Measurements from ENCODE around the gene FOXC2.

Gene FOXC2

GRCh38 chr16:86528061-86528929 lies 38.3 kb upstream of the FOXC2 start:
- no peaks in the 10 kb centered on the region for H3K9me3 Mint-ChIP-seq
- H3K27me3 Mint-ChIP-seq, result peaks cover 0 to under 1% of the 10 kb centered on the region in 2 donors
- no peak overlapping the region for H3K27ac Mint-ChIP-seq
- DNase-seq, result no peak
- no peak for ATAC-seq (replicated peaks)
- peaks cover 0 to 3% of the 10 kb centered on the region in 2 donors for H3K4me1 Mint-ChIP-seq (ENCODE audit: low read depth in 2 of 2)
- H3K36me3 Mint-ChIP-seq (ENCODE audit: insufficient read depth), result peaks cover 3% of the 10 kb centered on the region
- no peak overlapping the region for H3K4me3 Mint-ChIP-seq

- Mint-ChIP-seq H3K4me1 (ENCODE audit: low read depth in 2 of 2) (peaks cover 0 to 3% of the 10 kb centered on the region in 2 donors), H3K27me3 (no peaks in the 10 kb centered on the region), H3K27ac (no peak overlapping the region), H3K36me3 (ENCODE audit: insufficient read depth) (peaks cover 3% of the 10 kb centered on the region), H3K9me3 (no peaks in the 10 kb centered on the region), H3K4me3 (no peak overlapping the region)
- DNase-seq (no peak), ATAC-seq (replicated peaks) (no peak)
These were observed 37.5 kb upstream of the FOXC2 start for GRCh38 chr16:86529160-86529559.

- no peak overlapping the region for H3K4me3 Mint-ChIP-seq
- H3K27ac Mint-ChIP-seq, result no peak overlapping the region
- no peaks in the 10 kb centered on the region for H3K27me3 Mint-ChIP-seq
- peaks cover 3% of the 10 kb centered on the region for H3K36me3 Mint-ChIP-seq (ENCODE audit: insufficient read depth)
- DNase-seq (no peak), ATAC-seq (replicated peaks) (no peak)
- no peaks in the 10 kb centered on the region for H3K9me3 Mint-ChIP-seq
- peaks cover 0 to 3% of the 10 kb centered on the region in 2 donors for H3K4me1 Mint-ChIP-seq (ENCODE audit: low read depth in 2 of 2)
These were observed 36.1 kb upstream of the FOXC2 start for GRCh38 chr16:86530251-86531190.

GRCh38 chr16:86531191-86531545 lies 35.5 kb upstream of the FOXC2 start:
- Mint-ChIP-seq H3K4me1 (ENCODE audit: low read depth in 2 of 2) (peaks cover 0 to 3% of the 10 kb centered on the region in 2 donors), H3K27ac (no peak overlapping the region), H3K27me3 (no peaks in the 10 kb centered on the region), H3K4me3 (no peak overlapping the region), H3K36me3 (ENCODE audit: insufficient read depth) (peaks cover 3% of the 10 kb centered on the region), H3K9me3 (no peaks in the 10 kb centered on the region)
- no peak for ATAC-seq (replicated peaks)
- no peak for DNase-seq

- H3K4me3 Mint-ChIP-seq, result no peak overlapping the region
- DNase-seq (no peak), ATAC-seq (replicated peaks) (no peak)
- no peaks in the 10 kb centered on the region for H3K27me3 Mint-ChIP-seq
- H3K27ac Mint-ChIP-seq, result no peak overlapping the region
- H3K4me1 Mint-ChIP-seq (ENCODE audit: low read depth in 2 of 2), result peaks cover 0 to 3% of the 10 kb centered on the region in 2 donors
- peaks cover 3% of the 10 kb centered on the region for H3K36me3 Mint-ChIP-seq (ENCODE audit: insufficient read depth)
- H3K9me3 Mint-ChIP-seq, result no peaks in the 10 kb centered on the region
These were observed 34.7 kb upstream of the FOXC2 start for GRCh38 chr16:86531641-86532525.

- H3K9me3 Mint-ChIP-seq, result no peaks in the 10 kb centered on the region
- no peak overlapping the region for H3K4me3 Mint-ChIP-seq
- H3K4me1 Mint-ChIP-seq (ENCODE audit: low read depth in 2 of 2), result peaks cover 0 to 3% of the 10 kb centered on the region in 2 donors
- H3K27ac Mint-ChIP-seq, result no peak overlapping the region
- DNase-seq, result no peak
- no peaks in the 10 kb centered on the region for H3K27me3 Mint-ChIP-seq
- no peak for ATAC-seq (replicated peaks)
- peaks cover 3% of the 10 kb centered on the region for H3K36me3 Mint-ChIP-seq (ENCODE audit: insufficient read depth)
These were observed 34.2 kb upstream of the FOXC2 start for GRCh38 chr16:86532526-86532815.

GRCh38 chr16:86533076-86533475 lies 33.6 kb upstream of the FOXC2 start:
- Mint-ChIP-seq H3K9me3 (no peaks in the 10 kb centered on the region), H3K4me1 (ENCODE audit: low read depth in 2 of 2) (peaks cover 0 to 3% of the 10 kb centered on the region in 2 donors), H3K27me3 (no peaks in the 10 kb centered on the region), H3K36me3 (ENCODE audit: insufficient read depth) (peaks cover 3% of the 10 kb centered on the region), H3K27ac (no peak overlapping the region), H3K4me3 (no peak overlapping the region)
- DNase-seq, result no peak
- no peak for ATAC-seq (replicated peaks)

- H3K27me3 Mint-ChIP-seq, result no peaks in the 10 kb centered on the region
- H3K9me3 Mint-ChIP-seq, result no peaks in the 10 kb centered on the region
- DNase-seq (no peak), ATAC-seq (replicated peaks) (no peak)
- no peak overlapping the region for H3K4me3 Mint-ChIP-seq
- no peak overlapping the region for H3K27ac Mint-ChIP-seq
- H3K4me1 Mint-ChIP-seq (ENCODE audit: low read depth in 2 of 2), result peaks cover 0 to 3% of the 10 kb centered on the region in 2 donors
- peaks cover 3% of the 10 kb centered on the region for H3K36me3 Mint-ChIP-seq (ENCODE audit: insufficient read depth)
These were observed 32.8 kb upstream of the FOXC2 start for GRCh38 chr16:86533767-86534351.

- Mint-ChIP-seq H3K27ac (peak overlapping the region in 1 of 2 donors; percentile 22), H3K27me3 (no peaks in the 10 kb centered on the region), H3K36me3 (ENCODE audit: insufficient read depth) (peaks cover 3% of the 10 kb centered on the region), H3K4me1 (ENCODE audit: low read depth in 2 of 2) (peaks cover 0 to under 1% of the 10 kb centered on the region in 2 donors), H3K9me3 (no peaks in the 10 kb centered on the region), H3K4me3 (no peak overlapping the region)
- ATAC-seq (replicated peaks), result no peak
- DNase-seq, result no peak
These were observed 31.6 kb upstream of the FOXC2 start for GRCh38 chr16:86534779-86535615.

- no peaks in the 10 kb centered on the region for H3K9me3 Mint-ChIP-seq
- H3K4me3 Mint-ChIP-seq, result no peak overlapping the region
- H3K27me3 Mint-ChIP-seq, result no peaks in the 10 kb centered on the region
- DNase-seq, result no peak
- H3K4me1 Mint-ChIP-seq (ENCODE audit: low read depth in 2 of 2), result no peaks in the 10 kb centered on the region
- peaks cover 8% of the 10 kb centered on the region for H3K36me3 Mint-ChIP-seq (ENCODE audit: insufficient read depth)
- no peak overlapping the region for H3K27ac Mint-ChIP-seq
- ATAC-seq (replicated peaks), result no peak
These were observed 30.0 kb upstream of the FOXC2 start for GRCh38 chr16:86536621-86537020.

GRCh38 chr16:86537486-86537885 lies 29.1 kb upstream of the FOXC2 start:
- ATAC-seq (replicated peaks), result no peak
- Mint-ChIP-seq H3K27me3 (no peaks in the 10 kb centered on the region), H3K4me1 (ENCODE audit: low read depth in 2 of 2) (no peaks in the 10 kb centered on the region), H3K9me3 (no peaks in the 10 kb centered on the region), H3K4me3 (no peak overlapping the region), H3K36me3 (ENCODE audit: insufficient read depth) (peaks cover 10% of the 10 kb centered on the region), H3K27ac (no peak overlapping the region)
- no peak for DNase-seq

GRCh38 chr16:86538196-86538780 lies 28.3 kb upstream of the FOXC2 start:
- Mint-ChIP-seq H3K9me3 (no peaks in the 10 kb centered on the region), H3K36me3 (ENCODE audit: insufficient read depth) (peaks cover 10% of the 10 kb centered on the region), H3K27ac (no peak overlapping the region), H3K4me3 (no peak overlapping the region), H3K27me3 (no peaks in the 10 kb centered on the region), H3K4me1 (ENCODE audit: low read depth in 2 of 2) (no peaks in the 10 kb centered on the region)
- DNase-seq, result no peak
- ATAC-seq (replicated peaks), result no peak
